GM18505 (cell line): ENCODE data around the gene ZFHX3.

Experiments
- ATAC-seq: cut with Tn5 transposase; IDR thresholded peaks from one replicate; pipeline ENCODE4 v1.9.1; 2021; ENCODE audit not compliant: unreplicated experiment
- POLR2A ChIP-seq: IDR thresholded peaks from 4 replicates; pipeline ENCODE4 v1.6.1; 2011; ENCODE audit warnings: borderline replicate concordance; ENCODE audit not compliant: insufficient read depth, insufficient read length; ENCODE audit errors: extremely low read depth

The ZFHX3 gene

DNA sequence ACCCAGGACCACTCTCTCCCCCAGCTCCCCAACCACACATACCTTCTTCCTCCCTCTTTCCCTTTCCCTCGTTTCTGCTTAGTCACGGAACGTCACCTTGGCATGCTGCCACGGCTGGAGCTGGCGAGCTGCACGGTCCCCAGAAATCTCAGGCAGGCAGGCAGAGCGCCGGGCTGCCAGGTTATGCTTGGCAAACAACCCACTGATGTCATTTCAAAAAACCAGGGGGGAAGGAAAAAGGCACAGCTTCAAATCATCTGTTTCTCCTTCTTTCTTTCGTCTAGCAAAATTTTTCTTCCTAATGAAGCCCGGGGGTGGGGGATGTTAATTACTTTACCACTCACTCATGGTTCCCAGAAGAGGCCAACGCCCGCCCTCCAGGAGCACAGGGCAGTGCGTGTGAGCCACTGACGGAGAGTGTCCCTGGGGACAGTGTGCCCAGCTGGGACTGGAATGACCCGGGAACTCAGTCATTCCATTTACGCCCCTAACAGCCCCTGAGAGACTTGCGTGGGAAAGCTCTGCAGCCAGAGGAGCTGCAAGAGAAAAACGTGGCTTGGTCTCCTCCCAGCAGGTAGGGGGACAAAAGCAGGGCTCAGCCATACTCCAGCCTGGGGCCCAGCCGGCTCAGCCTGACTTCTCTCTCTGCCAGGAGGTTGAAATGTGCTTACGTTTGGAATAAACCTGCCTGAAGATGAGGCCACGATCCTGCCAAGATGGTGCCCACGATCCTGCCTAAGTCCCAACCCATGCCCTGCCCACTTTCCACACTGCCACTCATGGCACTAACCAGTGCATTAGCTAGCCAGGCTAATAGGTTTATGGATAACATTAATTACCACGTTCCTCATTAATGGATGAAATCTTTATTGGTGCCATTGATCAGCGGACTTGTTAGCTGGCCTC lies 198.9 kb downstream of the ZFHX3 start:
- no peak for TF ChIP-seq POLR2A
- ATAC-seq: no peak

DNA sequence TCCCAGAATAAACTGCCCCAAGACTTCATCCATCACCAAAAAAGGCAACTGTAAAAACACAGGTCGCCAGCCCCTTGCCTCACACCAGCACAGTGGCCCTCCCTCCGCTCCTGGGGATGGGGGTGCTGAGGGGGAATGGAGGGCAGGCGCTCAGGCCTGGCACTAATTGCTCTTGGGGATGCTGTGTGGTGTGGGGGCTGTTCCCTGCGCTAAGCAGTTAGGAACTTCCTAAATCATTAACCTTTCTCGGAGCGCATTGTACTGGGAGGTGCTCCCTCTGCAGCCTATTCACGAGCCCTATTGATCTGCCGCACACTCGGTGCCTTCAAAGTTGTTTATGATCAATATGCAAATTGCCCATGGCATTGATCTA lies 199.9 kb downstream of the ZFHX3 start:
- no peak for ATAC-seq
- TF ChIP-seq POLR2A: no peak

DNA sequence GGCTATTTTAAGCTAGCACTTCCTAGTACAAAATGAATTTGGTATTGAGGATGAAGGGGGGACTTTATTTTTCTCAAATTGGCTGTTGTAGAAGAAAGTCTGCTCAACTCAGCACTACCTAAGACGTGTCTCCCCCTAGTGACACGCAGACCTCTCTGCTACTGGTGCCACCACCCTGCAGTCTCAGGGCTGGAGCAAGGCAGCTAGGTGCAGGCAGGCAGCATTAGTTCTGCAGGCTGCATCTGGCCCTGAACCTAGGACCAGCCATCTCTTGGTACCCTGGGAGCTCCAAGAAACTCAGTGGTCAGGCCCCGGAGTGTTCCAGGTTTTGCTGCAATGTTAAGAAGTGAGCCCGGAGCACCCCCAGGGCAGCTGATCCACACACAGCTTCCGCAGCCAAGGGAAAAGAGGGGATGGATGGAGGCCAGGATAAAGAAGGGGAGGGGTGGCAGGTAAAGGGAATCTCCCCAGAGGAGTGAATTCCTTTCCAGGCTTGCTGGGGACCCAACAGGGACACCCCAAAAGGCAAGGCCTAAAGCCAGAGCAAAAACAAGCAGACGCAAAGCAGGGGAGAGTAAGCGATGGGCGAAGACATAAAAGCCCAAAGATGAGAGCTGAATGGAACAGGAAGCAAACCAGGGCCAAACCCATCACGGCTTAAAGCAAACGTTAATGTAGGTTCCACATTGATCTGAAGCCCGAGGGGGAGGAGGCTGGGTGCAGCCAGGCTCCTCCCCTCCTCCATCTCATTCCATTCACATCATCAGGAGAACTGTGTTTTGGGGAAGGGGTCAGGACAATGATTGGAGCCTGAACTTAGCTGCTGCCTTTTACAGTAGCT lies 200.5 kb downstream of the ZFHX3 start:
- TF ChIP-seq POLR2A: no peak
- ATAC-seq: peak; percentile 58

DNA sequence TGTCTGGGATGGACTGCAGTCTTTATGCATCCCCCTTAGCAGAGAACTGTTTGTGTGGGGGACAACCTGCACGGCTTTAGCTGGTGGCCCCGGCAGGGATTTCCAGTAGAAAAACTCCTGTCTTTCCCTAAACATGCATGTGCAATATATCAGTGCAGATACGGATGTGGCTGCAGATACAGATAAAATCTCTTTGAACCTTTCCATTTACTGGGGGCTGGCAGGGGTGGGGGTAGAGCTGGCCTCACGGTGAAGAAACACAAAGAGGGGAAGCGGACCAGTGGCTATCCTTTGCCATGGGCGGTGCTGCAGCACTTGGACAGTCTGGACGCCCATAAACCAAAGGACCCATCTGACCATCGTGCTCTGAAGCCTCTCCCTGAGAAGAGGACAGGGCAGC lies 201.3 kb downstream of the ZFHX3 start:
- ATAC-seq: no peak
- TF ChIP-seq POLR2A: no peak

DNA sequence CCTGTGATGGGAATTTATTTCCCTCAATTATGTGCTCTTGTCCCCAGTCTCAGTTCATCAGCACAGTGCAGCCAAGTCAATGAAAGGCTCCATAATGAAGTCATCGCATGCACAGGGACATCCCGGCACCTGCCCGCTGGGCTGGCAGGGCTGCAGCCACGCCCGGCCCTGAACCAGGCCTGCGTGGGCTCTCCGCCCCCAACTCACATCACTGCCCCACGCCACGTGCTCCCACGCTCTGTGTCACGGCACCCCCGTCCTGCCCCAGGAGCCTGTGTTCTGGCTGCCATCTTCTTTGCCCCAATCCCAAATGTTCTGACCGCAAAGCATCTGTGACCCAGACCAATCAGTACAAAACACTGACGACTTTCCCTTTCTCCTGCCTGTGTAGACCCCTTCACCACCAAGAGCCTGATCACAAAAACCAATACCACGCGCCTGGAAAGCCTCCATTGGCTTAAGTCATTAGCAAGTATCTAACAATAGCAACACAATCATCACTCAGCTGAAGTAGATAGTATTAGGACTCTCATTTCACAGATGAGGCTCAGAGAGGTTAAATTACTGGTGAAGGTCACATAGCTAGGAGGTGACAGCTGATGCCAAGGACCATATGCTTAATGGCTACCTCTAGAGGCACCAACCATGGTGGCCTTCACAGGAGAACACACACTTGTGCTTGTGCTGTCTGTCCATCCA lies 202.5 kb downstream of the ZFHX3 start:
- ATAC-seq: no peak
- no peak for TF ChIP-seq POLR2A

DNA sequence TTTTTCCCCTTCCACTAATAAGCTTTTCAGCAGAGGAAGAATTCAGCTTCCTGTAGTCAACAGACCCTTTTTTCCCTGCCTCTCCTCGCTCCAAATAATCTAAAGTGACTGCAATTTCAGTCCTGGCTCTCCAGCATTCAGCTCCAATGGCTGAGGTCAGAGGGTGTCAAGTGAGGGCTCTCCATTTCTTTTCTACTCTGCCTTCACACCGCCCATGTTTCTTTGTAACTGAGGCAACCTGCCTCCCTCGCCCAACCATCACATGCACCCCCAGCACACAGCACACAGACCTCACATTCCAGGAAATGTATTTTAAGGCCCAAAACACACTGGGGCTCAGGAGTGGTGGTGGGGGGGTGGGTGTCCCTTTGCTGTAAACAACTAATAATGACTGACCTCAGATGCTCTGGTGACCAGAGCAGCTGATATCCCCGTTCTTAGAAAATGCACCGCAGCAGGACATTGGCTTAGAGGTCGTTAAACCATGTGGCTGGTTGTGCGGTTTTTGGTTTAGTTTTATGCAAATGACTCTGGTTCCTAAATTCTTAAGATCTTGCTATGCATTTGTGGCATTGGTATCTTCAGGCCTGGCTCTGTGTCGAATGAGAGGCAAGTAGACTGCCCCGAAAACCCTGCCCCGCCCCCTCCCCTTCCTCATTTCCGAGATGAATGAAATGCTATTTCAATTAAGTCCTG lies 203.6 kb downstream of the ZFHX3 start:
- TF ChIP-seq POLR2A: no peak
- no peak for ATAC-seq

DNA sequence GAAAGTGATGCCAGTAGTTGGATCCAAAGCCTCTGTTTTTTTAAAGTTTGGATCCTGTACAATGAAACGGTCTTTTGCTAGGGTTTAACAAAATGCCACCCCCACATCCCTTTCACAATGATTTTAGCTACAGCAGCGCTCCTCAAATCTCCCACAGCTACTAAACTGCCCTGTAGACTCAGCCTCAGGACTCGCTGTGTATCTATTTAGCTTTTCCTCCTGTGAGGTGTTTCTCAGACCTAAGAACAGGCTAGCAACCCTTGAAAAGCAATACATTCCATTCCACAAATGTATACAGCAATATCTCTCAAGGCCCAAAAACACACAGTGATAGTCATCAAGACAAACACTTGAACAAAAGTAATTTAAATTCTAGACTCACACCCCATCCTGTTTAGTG lies 206.4 kb downstream of the ZFHX3 start:
- no peak for ATAC-seq

DNA sequence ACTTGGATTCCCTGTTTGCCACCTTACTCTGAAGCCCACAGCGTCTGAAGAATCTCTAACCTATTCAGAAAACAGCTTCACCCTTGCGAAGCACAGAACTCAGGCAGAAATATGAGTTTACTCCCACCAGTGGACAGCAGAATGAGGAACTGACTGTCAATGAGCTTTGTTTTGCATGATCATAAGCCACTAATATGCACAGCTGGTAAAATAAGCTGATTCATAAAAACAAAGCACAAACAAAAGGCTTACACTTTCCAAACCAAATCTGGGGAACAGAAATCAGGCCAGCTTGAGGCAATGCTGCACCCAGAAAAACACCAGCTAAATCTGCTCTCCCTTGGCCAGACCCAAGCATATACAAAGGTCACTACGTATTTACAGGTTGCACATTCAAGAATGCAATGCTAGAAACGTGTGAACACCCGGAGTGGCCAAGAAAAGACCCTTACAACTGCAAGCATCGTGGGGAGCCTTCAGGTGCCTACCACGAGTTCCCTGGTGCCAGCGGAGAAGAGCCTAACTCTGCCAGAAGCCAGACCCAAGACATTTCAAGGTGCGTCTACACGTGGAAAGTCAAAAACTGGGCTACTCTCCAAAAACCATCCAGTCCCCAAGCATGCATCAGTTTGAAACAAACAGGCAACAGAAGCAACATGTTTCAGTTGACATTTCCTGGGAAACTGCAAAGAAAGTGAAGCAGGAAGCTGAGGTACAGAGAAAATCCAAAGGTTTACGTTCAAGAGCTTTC lies 207.1 kb downstream of the ZFHX3 start:
- TF ChIP-seq POLR2A: no peak
- no peak for ATAC-seq

More for the DNA sequence above, 206.4 kb downstream of the ZFHX3 start:
- no peak for TF ChIP-seq POLR2A

DNA sequence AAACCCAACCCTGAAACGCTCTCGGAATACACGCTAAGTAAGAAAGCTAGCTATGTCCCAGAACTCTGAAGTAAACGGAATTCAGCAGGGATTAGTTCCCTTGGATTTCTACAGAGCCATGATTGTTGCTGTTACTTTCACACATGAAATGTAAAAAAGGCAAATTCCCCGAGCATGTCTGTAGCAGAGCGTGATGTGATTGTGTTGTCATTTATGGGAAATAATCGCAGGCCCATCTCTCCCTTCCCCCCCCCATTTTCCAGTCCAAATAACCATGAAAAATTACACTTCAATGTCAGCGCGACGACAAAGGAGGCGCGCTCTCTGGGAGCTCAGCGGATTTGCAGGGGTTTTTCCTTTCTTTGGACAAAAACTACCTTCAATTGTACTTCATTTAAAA lies 209.0 kb downstream of the ZFHX3 start:
- ATAC-seq: no peak
- TF ChIP-seq POLR2A: no peak

DNA sequence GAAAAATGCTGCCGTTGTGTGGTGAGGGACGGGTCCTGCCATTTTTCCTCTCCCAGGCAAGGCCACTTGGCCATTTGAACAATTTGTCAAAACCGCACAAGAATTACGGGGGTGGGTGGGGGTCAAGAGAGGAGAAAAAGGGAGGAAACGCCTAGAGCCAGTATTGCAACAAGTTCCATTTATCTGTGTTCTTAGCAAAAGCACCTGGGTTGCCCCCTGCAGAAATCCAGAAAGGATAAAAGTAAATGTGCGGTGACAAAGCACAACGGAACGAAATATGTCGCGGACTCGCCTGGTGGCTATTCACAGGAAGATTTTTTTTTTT lies 209.4 kb downstream of the ZFHX3 start:
- no peak for TF ChIP-seq POLR2A
- ATAC-seq: no peak

DNA sequence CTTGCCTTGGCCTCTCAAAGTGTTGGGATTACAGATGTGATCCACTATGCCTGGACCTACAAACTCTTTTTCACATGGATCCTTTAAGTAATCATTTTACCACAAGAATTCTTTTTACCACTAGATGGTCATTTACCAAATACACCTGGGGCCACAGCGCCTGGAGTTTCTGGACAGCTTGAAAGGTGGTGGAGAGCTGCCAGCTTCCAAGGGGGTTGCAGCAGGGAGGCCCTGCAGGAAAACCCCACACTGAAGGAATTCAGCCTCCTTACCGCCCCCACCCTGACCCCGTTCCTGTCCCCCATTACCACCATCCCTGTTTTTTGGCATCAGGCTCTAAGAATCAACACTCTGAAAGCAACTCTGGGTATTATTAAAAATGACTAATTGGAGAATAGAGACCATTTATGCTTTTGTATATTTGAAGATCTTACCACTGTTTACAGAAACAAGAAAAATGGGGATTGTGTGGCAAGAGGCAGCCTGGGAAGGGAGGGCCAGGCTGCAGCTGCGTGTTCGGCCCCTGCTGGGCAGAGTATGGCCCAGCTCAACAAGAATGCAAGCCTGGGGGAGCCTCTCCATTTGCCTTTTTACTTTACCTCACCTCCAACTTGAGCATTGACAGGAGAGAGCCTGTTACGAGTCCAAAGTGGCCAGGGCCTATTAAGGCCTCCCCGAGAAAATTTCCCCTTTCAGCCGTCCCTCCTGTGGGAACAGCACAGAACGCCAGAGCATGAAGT lies 209.9 kb downstream of the ZFHX3 start:
- TF ChIP-seq POLR2A: no peak
- no peak for ATAC-seq

DNA sequence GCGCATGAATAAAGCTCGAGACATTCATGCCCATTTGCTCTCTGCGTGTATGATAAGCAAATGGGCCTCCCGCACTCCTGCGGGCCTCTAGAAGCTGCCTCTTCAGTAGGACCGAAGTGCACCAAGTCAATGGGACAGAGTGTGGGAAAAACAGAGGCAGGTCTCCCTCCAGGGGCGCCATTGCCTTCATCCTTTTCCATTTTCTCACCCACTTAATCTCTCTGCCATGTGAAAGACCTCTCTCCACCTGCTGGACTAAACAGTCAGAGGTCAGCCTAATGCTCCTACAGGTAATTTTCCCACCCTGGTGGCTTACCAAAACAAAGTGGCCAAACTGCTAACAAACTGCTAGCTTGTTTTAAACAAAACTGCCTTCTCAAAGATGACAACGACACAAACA lies 210.9 kb downstream of the ZFHX3 start:
- ATAC-seq: no peak
- TF ChIP-seq POLR2A: no peak

DNA sequence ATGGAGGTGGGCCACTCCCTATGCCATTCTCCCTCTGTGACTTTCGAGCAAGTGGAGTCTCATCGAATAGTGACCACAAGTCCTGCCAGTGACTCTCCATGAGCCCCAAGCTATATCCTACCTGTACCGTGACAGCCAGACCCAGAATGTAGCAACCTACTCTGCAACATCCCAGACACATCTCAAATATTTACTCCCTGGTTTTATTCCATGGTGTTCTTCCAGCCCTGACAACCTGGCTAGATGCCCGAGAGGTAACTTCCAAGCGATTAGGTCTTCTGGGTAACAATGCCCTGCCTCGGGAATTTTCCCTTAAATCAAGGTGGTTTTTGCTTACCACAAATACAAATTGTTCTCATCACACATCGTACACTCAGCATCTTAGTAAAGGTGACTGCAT lies 211.7 kb downstream of the ZFHX3 start:
- ATAC-seq: no peak
- no peak for TF ChIP-seq POLR2A
